OCI-LY1 (cell line): ENCODE data around the gene PLPP1.

ENCODE experiments used
- H2AFZ ChIP-seq: fragments of 200-600 bp; sonication (generic), shearing (Covaris generic); 2 replicates; pipeline ENCODE4 v1.6.0; 2014; ENCODE audit warnings: antibody characterized with exemption, mild to moderate bottlenecking, low read length
- H3F3A ChIP-seq: fragments of 200-600 bp; sonication (generic), shearing (Covaris generic); 2 replicates; pipeline ENCODE4 v1.6.0; 2014; ENCODE audit warnings: mild to moderate bottlenecking, antibody characterized with exemption, low read length, moderate library complexity; ENCODE audit not compliant: insufficient read depth
- H3K27ac ChIP-seq: fragments of 200-600 bp; sonication (generic); 2 replicates; pipeline ENCODE4 v1.5.1; 2014; ENCODE audit warnings: low read length, mixed run types, mild to moderate bottlenecking, low read depth; ENCODE audit not compliant: poor library complexity, severe bottlenecking
- H3K27me3 ChIP-seq: fragments of 200-600 bp; sonication (generic); 2 replicates; pipeline ENCODE4 v1.6.0; 2014; ENCODE audit warnings: antibody characterized with exemption, mild to moderate bottlenecking, low read length, moderate library complexity; ENCODE audit not compliant: insufficient read depth
- H3K36me3 ChIP-seq: fragments of 200-600 bp; sonication (generic); 2 replicates; pipeline ENCODE4 v1.6.1; 2014; ENCODE audit warnings: mild to moderate bottlenecking, antibody characterized with exemption, low read length, moderate library complexity, mixed read lengths; ENCODE audit not compliant: insufficient read depth
- H3K4me1 ChIP-seq: fragments of 200-600 bp; sonication (generic); 2 replicates; pipeline ENCODE4 v1.5.1; 2014; ENCODE audit warnings: mild to moderate bottlenecking, low read length, moderate library complexity; ENCODE audit not compliant: insufficient read depth, severe bottlenecking
- H3K4me2 ChIP-seq: fragments of 200-600 bp; sonication (generic), shearing (Covaris generic); 2 replicates; pipeline ENCODE4 v1.6.1; 2014; ENCODE audit warnings: low read length
- H3K4me3 ChIP-seq: fragments of 200-600 bp; sonication (generic); 2 replicates; pipeline ENCODE4 v1.5.1; 2014; ENCODE audit warnings: low read length, low read depth, mild to moderate bottlenecking, mixed read lengths; ENCODE audit not compliant: poor library complexity, severe bottlenecking
- H3K79me2 ChIP-seq: fragments of 200-600 bp; shearing (Covaris generic); 2 replicates; pipeline ENCODE4 v1.6.1; 2016; ENCODE audit warnings: mixed run types, low read length, mixed read lengths; ENCODE audit not compliant: insufficient read depth
- H3K9ac ChIP-seq: fragments of 200-600 bp; sonication (generic), shearing (Covaris generic); 2 replicates; pipeline ENCODE4 v1.6.1; 2014; ENCODE audit warnings: mild to moderate bottlenecking, low read length, mixed read lengths
- H3K9me2 ChIP-seq: fragments of 200-600 bp; sonication (generic), shearing (Covaris generic); 2 replicates; pipeline ENCODE4 v1.6.1; 2014; ENCODE audit warnings: low read depth, mild to moderate bottlenecking, low read length, mixed read lengths
- H3K9me3 ChIP-seq: fragments of 200-600 bp; shearing (Covaris generic); 2 replicates; pipeline ENCODE4 v1.6.1; 2014; ENCODE audit warnings: low read length, mixed read lengths
- H4K20me1 ChIP-seq: fragments of 200-600 bp; sonication (generic), shearing (Covaris generic); 2 replicates; pipeline ENCODE4 v1.6.0; 2016; ENCODE audit warnings: mild to moderate bottlenecking, low read length; ENCODE audit not compliant: insufficient read depth
- EZH2 ChIP-seq: fragments of 200-600 bp; sonication (generic), shearing (Covaris generic); IDR thresholded peaks from 2 replicates; pipeline ENCODE4 v1.8.0; 2017; ENCODE audit warnings: borderline replicate concordance, mixed run types, mild to moderate bottlenecking, antibody characterized with exemption, low read length, moderate library complexity, mixed read lengths
- TF ChIP-seq, protein P1 (sequence below): fragments of 200-600 bp; sonication (generic), shearing (Covaris generic); IDR thresholded peaks from 2 replicates; pipeline ENCODE4 v1.5.1; 2017; ENCODE audit warnings: mild to moderate bottlenecking, antibody characterized with exemption, low read length, moderate library complexity, mixed read lengths

Gene PLPP1

DNA sequence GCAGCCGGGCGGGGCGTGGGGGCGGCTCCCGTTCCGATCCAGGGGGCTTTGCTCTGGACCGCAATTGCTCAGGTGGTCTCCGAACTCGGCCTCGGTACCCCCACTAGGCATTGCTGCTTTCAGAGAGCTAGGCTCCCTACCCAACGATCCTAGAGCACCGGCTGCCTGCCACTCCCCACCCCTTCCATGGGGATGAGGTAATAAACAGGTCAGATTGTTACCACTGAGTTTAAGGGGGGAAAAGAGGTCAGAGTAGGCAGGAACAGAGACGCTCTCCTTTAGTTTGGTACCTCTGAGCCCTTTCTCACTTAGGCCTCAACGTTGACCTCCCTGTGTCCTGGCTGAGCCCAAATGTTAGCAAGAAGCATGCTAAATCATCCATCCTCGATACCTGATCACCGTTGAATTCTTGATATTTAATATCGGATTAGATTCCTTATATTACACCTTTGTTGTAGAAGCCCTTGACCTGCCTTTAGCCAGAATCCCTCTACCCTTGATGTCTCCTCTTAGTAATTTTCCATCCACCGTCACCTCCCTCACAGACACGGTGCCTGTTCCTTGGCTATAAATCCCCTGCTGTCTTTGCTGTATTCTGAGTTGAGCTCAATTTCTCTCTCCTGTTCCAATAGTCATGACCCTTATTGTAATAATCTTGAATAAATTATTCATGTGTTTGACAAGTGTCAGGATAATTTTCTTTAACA lies 588 bp upstream of the PLPP1 start:
- H3K9ac ChIP-seq, result peak overlapping the region; percentile 65; the same call in 1 of the 2 replicates
- no peaks in the 10 kb centered on the region for H3K27me3 ChIP-seq
- H3K4me3 ChIP-seq, result peak overlapping the region; percentile 72
- peaks cover 4% of the 10 kb centered on the region; the same call in 1 of the 2 replicates for H3F3A ChIP-seq
- H4K20me1 ChIP-seq, result no peaks in the 10 kb centered on the region
- no peaks in the 10 kb centered on the region for H3K9me2 ChIP-seq
- H3K4me1 ChIP-seq, result peaks cover 38% of the 10 kb centered on the region
- no peaks in the 10 kb centered on the region for H3K9me3 ChIP-seq
- no peaks in the 10 kb centered on the region for H3K36me3 ChIP-seq
- H3K4me2 ChIP-seq, result peak overlapping the region; percentile 75
- H3K27ac ChIP-seq, result peak overlapping the region; percentile 24
- peak overlapping the region; percentile 60; the same call in 1 of the 2 replicates for H2AFZ ChIP-seq
- no peaks in the 10 kb centered on the region for H3K79me2 ChIP-seq
- TF ChIP-seq, protein P1, sequence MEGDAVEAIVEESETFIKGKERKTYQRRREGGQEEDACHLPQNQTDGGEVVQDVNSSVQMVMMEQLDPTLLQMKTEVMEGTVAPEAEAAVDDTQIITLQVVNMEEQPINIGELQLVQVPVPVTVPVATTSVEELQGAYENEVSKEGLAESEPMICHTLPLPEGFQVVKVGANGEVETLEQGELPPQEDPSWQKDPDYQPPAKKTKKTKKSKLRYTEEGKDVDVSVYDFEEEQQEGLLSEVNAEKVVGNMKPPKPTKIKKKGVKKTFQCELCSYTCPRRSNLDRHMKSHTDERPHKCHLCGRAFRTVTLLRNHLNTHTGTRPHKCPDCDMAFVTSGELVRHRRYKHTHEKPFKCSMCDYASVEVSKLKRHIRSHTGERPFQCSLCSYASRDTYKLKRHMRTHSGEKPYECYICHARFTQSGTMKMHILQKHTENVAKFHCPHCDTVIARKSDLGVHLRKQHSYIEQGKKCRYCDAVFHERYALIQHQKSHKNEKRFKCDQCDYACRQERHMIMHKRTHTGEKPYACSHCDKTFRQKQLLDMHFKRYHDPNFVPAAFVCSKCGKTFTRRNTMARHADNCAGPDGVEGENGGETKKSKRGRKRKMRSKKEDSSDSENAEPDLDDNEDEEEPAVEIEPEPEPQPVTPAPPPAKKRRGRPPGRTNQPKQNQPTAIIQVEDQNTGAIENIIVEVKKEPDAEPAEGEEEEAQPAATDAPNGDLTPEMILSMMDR, result no peak
- no peak for TF ChIP-seq EZH2

DNA sequence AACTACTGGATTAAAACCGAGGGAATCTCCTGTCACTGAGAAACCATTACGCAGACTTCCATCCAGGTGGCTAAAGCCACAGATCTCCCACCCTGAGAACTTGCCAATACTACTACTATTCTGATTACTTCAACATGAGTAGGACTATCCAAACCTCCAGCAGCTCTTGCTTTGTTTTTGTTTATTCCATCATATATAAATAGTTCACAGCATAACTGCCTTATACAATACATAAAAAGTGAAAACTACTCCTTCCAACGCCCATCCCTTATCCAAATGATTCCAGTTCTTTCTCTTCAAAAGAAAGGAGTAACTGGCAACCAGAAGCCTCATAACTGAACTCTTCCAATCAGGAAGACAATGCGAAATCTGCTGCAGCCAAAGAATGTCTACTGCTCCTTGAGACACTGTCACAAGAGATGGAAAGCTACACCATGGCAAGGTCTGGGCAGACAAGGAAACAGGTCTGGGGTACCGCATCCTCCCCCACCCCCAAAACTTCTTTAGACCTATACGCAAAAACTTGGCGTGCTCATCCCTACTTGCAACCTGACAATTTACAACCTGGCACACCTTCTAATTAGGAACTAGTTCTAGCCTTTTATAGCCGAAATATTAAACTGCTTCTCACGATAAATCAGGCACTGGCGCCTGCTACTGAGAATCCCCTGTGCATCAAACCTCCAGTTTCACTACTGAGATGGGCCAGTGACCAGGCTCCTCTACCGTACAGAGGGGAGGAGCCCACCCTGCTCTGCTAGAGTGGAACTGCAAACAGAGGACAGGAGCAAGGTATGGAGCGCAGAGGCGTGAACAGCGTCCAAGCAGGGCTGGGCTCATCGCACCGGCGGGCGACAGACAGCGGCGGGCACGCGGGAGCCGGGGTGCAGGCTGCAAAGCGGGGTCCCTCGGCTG lies 986 bp downstream of the PLPP1 start:
- Histone ChIP-seq H2AFZ (no peak overlapping the region), H3K4me3 (peak overlapping the region; percentile 72), H3K4me1 (peaks cover 28% of the 10 kb centered on the region), H3K79me2 (no peaks in the 10 kb centered on the region), H3K27me3 (no peaks in the 10 kb centered on the region), H3K36me3 (no peaks in the 10 kb centered on the region), H3K9me3 (no peaks in the 10 kb centered on the region), H3K9ac (peak overlapping the region; percentile 65), H3K4me2 (peak overlapping the region; percentile 75), H4K20me1 (no peaks in the 10 kb centered on the region), H3K27ac (no peak overlapping the region), H3K9me2 (no peaks in the 10 kb centered on the region), H3F3A (peaks cover 4% of the 10 kb centered on the region; the same call in 1 of the 2 replicates)
- TF ChIP-seq, protein P1, result no peak
- no peak for TF ChIP-seq EZH2

DNA sequence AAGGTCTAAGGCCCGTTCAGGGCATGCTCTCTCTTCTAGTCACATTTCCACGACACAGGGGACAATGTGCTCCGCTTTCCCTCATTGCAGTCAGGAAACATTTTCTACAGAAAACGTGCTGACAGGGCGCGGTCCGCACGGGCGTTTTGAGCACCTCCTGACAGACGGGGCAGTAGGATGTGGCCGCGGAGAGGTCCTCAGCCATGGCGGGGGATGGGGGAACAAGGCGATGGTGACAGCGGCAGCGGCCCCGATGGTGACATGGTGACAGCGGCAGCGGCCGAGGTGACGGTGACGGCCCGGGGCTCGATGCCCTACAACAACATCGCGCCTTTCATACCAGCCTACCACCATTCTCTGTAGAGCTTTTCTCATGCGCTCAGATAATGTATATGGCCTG lies 4.1 kb downstream of the PLPP1 start:
- H2AFZ ChIP-seq, result no peak overlapping the region
- H3K4me1 ChIP-seq, result peaks cover 16% of the 10 kb centered on the region
- H3F3A ChIP-seq, result peaks cover under 1% of the 10 kb centered on the region; the same call in 1 of the 2 replicates
- no peak for TF ChIP-seq EZH2
- TF ChIP-seq, protein P1, result no peak
- H4K20me1 ChIP-seq, result no peaks in the 10 kb centered on the region
- H3K4me2 ChIP-seq, result no peak overlapping the region
- no peak overlapping the region for H3K4me3 ChIP-seq
- H3K36me3 ChIP-seq, result no peaks in the 10 kb centered on the region
- no peaks in the 10 kb centered on the region for H3K27me3 ChIP-seq
- no peaks in the 10 kb centered on the region for H3K9me3 ChIP-seq
- no peaks in the 10 kb centered on the region for H3K79me2 ChIP-seq
- H3K27ac ChIP-seq, result no peak overlapping the region
- no peaks in the 10 kb centered on the region for H3K9me2 ChIP-seq
- no peak overlapping the region for H3K9ac ChIP-seq
